Activated T-cell treated with anti-CD3 and anti-CD28 coated beads, Interleukin-2, amount 50 U/mL, for 4 hours (primary cell): Measurements from ENCODE around the gene PAX7. TPM values are rescaled to one million over a fixed set of nuclear protein-coding genes. Genes with fewer than 3 reads are reported as not detected.
A peak's percentile ranks its signal among the peaks of the same experiment; 100 is the strongest.
"Not testable (repeated sequence)": the region's sequence is repeated elsewhere in the genome, so short reads cannot be mapped to it uniquely, and the experiment has no call there.

Experiments
- ATAC-seq, 2 donors: fragments of 200-7000 bp; cut with Tn5 transposase; one replicate each; pipeline ENCODE4 v1.10.0; 2021
- DNase-seq: peaks from one replicate; pipeline ENCODE4 v3.0.0-alpha.2; 2020
- H3K27me3 Mint-ChIP-seq: one replicate; pipeline ENCODE4 v1.8.0; 2021; ENCODE audit warnings: low read depth, mixed read lengths
- H3K36me3 Mint-ChIP-seq: one replicate; pipeline ENCODE4 v1.8.0; 2022; ENCODE audit warnings: mixed read lengths; ENCODE audit not compliant: insufficient read depth
- H3K4me1 Mint-ChIP-seq: one replicate; pipeline ENCODE4 v1.8.0; 2021; ENCODE audit warnings: low read depth, mixed read lengths
- H3K4me3 Mint-ChIP-seq: one replicate; pipeline ENCODE4 v1.8.0; 2021; ENCODE audit warnings: mild to moderate bottlenecking, moderate library complexity, mixed read lengths
- H3K9me3 Mint-ChIP-seq: one replicate; pipeline ENCODE4 v1.8.0; 2021; ENCODE audit warnings: mixed read lengths
- total RNA-seq, 3 donors: library from RNA; stranded (reverse); gene quantifications; one replicate each; pipeline ENCODE4 v1.2.1, GENCODE V29; 2021

PAX7 gene
- total RNA-seq, 3 donors from 2014 or later, result not detected

DNA sequence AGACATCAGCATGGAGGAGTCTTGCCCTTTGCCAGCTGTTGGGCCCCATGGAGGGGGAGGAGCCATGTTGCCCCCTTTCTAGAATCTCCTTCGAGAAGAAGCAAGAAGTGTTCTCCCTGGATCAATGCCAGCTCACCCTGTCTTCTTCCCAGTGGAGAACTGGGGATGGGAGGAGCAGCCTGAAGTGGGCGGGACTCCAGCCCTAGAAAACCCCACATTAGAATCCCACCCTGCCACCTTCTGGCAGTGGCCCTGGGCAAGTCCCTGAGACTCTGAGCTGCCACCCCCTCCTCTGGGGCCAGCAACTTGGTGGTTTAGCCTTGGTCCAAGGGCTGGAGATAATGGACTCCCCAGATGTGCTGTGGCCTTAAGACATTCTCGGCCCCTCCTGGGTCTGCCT lies 51.7 kb downstream of the PAX7 start:
- ATAC-seq (no peak), DNase-seq (no peak)
- Mint-ChIP-seq H3K9me3 (no peaks in the 10 kb centered on the region), H3K27me3 (peaks cover 30% of the 10 kb centered on the region), H3K36me3 (no peaks in the 10 kb centered on the region), H3K4me3 (no peak overlapping the region), H3K4me1 (no peaks in the 10 kb centered on the region)

GRCh38 chr1:18684303-18684702 lies 53.7 kb downstream of the PAX7 start:
- H3K4me3 Mint-ChIP-seq, result no peak overlapping the region
- ATAC-seq, result no peak
- H3K4me1 Mint-ChIP-seq, result no peaks in the 10 kb centered on the region
- no peak for DNase-seq
- no peaks in the 10 kb centered on the region for H3K36me3 Mint-ChIP-seq
- H3K27me3 Mint-ChIP-seq, result peaks cover 26% of the 10 kb centered on the region
- H3K9me3 Mint-ChIP-seq, result no peaks in the 10 kb centered on the region

DNA sequence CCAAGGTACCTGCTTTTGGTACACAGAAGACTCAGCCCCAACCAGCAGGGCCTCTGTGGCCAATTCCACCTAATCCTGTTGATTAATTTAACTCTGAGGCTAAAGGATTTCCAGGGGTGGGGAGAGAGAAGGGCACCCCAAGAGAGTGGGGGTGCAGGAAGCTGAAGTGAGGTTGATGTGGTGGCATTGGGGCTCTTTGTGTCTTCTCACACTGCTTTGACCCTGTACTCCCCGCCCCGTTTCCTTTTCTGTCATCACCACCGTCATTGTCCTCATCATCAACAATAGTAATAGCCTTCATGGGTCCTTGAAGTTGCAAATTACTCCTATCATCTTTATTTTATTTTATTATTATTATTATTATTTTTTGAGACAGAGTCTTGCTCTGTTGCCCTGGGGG lies 55.9 kb downstream of the PAX7 start:
- Mint-ChIP-seq H3K9me3 (no peaks in the 10 kb centered on the region), H3K36me3 (no peaks in the 10 kb centered on the region), H3K4me3 (no peak overlapping the region), H3K27me3 (peaks cover 12% of the 10 kb centered on the region), H3K4me1 (no peaks in the 10 kb centered on the region)
- DNase-seq (no peak), ATAC-seq (no peak)

DNA sequence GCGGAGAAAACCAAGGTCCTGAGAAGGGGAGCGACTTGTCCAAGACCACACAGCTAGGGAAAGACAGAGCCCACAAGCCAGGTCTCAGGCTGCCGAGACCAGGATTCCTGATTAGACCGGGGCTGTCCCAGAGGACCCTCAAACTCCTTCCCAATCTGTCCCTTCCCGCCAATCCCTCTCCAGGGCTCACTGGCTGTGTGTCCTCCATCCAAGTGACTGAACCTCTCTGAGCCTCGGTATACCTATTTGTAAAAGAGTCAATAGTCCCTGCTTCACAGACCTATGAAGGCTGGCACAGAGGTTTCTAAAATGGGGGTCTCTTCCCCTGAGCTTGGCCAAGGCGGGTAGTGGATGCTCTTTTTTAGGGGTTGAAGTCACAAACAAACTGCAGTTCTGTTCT lies 56.6 kb downstream of the PAX7 start:
- H3K27me3 Mint-ChIP-seq, result peaks cover 19% of the 10 kb centered on the region
- H3K9me3 Mint-ChIP-seq, result no peaks in the 10 kb centered on the region
- no peaks in the 10 kb centered on the region for H3K4me1 Mint-ChIP-seq
- ATAC-seq, result no peak
- H3K36me3 Mint-ChIP-seq, result no peaks in the 10 kb centered on the region
- no peak overlapping the region for H3K4me3 Mint-ChIP-seq
- DNase-seq, result no peak

GRCh38 chr1:18691648-18692047 lies 61.0 kb downstream of the PAX7 start:
- DNase-seq, result no peak
- H3K36me3 Mint-ChIP-seq, result no peaks in the 10 kb centered on the region
- no peak overlapping the region for H3K4me3 Mint-ChIP-seq
- no peaks in the 10 kb centered on the region for H3K4me1 Mint-ChIP-seq
- H3K27me3 Mint-ChIP-seq, result peaks cover 37% of the 10 kb centered on the region
- no peak for ATAC-seq
- no peaks in the 10 kb centered on the region for H3K9me3 Mint-ChIP-seq

DNA sequence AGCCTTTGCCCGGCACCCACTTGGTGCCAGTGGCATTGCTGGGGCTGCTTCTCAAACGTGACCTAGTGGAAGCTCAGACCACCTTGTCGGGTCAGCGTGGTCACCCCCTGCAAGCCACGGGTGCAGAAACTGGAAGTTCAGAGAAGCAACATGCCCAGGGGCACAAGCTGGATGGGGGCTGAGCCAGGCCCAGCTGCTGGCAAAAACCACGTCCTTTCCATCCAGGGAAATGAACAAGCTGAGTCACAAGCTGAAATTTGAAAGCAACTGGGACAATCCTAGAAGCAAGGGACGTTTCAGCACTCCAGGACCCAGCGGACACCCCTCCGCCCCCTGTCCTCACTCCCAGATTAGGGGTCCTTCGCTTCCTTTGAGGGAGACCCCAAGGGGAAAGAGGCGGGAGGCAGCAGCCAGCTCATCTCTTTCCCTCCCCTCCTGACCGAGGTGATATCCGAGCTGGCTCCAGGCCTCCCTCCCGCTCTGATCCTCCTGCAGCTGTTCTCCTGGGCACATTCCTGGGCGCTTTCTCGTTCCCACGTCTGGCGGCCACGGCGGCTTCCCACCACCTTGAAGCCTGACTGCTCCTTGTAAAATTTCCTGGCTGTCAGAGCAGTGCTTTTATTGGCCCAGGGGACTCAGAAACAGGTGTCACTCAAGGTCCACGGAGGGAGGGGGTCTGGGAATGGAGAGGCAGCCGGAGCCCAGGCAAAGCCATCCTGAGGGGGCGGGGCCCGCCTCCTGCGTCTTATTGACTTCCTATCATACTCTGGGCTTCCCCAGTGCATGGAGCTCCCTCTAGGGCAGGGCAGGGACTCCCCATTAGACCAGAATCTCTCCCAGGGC lies 62.8 kb downstream of the PAX7 start:
- Mint-ChIP-seq H3K4me1 (no peaks in the 10 kb centered on the region), H3K36me3 (no peaks in the 10 kb centered on the region), H3K9me3 (no peaks in the 10 kb centered on the region), H3K4me3 (no peak overlapping the region), H3K27me3 (peaks cover 46% of the 10 kb centered on the region)
- DNase-seq, result no peak
- no peak for ATAC-seq

DNA sequence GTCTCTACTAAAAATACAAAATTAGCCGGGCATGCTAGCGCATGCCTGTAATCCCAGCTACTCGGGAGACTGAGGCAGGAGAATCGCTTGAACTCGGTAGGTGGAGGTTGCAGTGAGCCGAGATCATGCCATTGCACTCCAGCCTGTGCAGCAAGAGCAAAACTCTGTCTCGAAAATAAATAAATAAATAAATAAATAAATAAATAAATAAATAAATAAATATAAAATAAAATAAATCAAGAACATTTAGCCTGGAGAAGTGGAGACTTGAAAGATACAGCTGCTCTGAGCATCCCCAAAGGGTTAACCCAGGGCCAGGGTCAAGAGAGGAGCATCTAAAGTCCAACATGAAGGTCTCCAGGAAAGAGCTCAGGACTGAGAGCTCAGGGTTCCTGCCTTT lies 63.6 kb downstream of the PAX7 start:
- H3K36me3 Mint-ChIP-seq, H3K9me3 Mint-ChIP-seq, DNase-seq, H3K4me3 Mint-ChIP-seq, H3K4me1 Mint-ChIP-seq, ATAC-seq: not testable (repeated sequence)
- peaks cover 49% of the 10 kb centered on the region for H3K27me3 Mint-ChIP-seq

DNA sequence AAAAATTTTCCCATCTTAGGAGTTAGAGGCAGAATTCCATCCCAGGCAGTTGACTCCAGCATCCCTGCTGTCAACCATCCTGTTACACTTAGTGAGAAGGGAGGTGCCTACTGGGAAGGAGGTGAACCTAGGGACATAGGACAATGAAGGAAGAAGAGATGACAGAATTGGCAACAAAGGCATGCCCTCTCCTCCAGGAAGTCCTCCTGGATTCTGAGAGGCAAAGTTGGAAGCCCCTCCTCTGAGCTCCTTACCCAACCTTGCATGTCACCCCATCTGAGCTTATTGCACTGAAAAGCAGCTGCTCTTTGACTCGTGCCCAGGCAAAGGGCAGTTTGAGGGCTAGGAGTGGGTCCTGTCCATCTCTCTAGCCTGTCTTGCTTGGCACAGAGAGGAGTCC lies 66.9 kb downstream of the PAX7 start:
- Mint-ChIP-seq H3K36me3 (no peaks in the 10 kb centered on the region), H3K27me3 (peaks cover 52% of the 10 kb centered on the region), H3K4me1 (no peaks in the 10 kb centered on the region), H3K4me3 (no peak overlapping the region), H3K9me3 (no peaks in the 10 kb centered on the region)
- ATAC-seq (no peak), DNase-seq (no peak)

DNA sequence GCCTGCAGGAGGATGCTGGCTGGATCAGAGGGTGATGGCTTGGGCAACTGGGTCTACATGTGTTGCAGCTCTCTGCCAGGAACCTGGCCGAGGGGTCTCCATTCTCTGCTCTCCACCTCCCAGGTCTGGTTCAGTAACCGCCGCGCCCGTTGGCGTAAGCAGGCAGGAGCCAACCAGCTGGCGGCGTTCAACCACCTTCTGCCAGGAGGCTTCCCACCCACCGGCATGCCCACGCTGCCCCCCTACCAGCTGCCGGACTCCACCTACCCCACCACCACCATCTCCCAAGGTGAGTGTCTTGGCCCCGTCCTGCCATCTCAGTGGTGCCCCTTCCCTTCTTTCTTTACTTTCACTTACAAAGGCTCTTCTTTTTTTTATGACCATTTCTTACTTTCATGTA lies 69.9 kb downstream of the PAX7 start:
- H3K4me3 Mint-ChIP-seq, result no peak overlapping the region
- no peaks in the 10 kb centered on the region for H3K9me3 Mint-ChIP-seq
- DNase-seq (no peak), ATAC-seq (no peak)
- no peaks in the 10 kb centered on the region for H3K4me1 Mint-ChIP-seq
- peaks cover 48% of the 10 kb centered on the region for H3K27me3 Mint-ChIP-seq
- H3K36me3 Mint-ChIP-seq, result no peaks in the 10 kb centered on the region

DNA sequence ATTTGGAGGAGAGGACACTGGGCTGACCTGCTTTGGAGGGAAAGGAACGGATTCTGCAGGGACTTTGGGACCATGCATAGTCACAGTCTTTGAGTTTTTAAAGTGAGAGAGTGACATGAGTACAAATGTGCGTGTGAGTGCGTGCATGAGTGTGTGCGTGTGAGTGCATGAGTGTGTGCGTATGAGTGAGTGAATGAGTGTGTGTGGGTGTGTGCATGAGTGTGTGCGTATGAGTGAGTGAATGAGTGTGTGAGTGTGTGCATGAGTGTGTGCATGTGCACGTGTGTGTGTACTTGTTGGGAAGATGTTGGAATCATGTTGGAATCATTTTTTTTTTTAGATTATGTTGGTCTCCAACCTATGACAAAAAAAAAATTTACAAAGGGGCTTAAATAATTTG lies 70.5 kb downstream of the PAX7 start:
- H3K36me3 Mint-ChIP-seq, result no peaks in the 10 kb centered on the region
- no peak overlapping the region for H3K4me3 Mint-ChIP-seq
- ATAC-seq (no peak), DNase-seq (no peak)
- no peaks in the 10 kb centered on the region for H3K4me1 Mint-ChIP-seq
- no peaks in the 10 kb centered on the region for H3K9me3 Mint-ChIP-seq
- peaks cover 48% of the 10 kb centered on the region for H3K27me3 Mint-ChIP-seq

- Mint-ChIP-seq H3K9me3 (no peaks in the 10 kb centered on the region), H3K4me3 (no peak overlapping the region), H3K36me3 (no peaks in the 10 kb centered on the region), H3K4me1 (no peaks in the 10 kb centered on the region), H3K27me3 (peaks cover 45% of the 10 kb centered on the region)
- no peak for DNase-seq
- no peak for ATAC-seq
These were observed 72.5 kb downstream of the PAX7 start for GRCh38 chr1:18703041-18703621.

GRCh38 chr1:18705811-18706210 lies 75.2 kb downstream of the PAX7 start:
- Mint-ChIP-seq H3K9me3 (no peaks in the 10 kb centered on the region), H3K4me3 (no peak overlapping the region), H3K4me1 (no peaks in the 10 kb centered on the region), H3K36me3 (no peaks in the 10 kb centered on the region), H3K27me3 (peaks cover 41% of the 10 kb centered on the region)
- DNase-seq, result no peak
- ATAC-seq, result no peak

DNA sequence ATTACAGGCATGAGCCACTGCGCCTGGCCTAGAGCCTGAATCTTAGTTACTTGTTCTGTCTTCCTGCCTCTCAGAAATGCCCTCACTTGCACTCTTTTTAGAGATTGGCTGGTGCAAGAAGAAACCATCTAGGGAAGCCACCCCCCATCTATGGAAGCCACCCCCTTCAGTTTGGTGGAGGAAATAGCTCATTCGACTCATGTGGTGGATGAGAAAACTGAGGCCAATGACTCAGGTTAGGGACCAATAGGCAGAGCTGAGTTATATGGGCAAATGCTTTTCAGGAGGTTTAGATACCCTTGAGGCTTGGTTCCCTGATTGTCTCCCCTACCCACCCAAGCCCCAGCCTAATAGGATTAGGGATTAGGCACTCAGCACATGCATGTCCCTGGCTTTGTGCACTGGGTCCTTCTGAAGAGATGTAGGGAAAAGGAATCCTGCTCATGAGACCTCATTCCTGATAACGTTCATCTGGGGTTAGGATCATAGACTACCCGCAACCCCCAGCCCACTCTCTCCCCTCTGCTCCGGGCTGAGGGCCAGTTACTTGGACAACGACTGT lies 77.1 kb downstream of the PAX7 start:
- Mint-ChIP-seq H3K4me1 (no peaks in the 10 kb centered on the region), H3K36me3 (no peaks in the 10 kb centered on the region), H3K27me3 (peaks cover 47% of the 10 kb centered on the region), H3K9me3 (no peaks in the 10 kb centered on the region), H3K4me3 (no peak overlapping the region)
- DNase-seq, result no peak
- peak in 1 of 2 donors; percentile 28 for ATAC-seq

DNA sequence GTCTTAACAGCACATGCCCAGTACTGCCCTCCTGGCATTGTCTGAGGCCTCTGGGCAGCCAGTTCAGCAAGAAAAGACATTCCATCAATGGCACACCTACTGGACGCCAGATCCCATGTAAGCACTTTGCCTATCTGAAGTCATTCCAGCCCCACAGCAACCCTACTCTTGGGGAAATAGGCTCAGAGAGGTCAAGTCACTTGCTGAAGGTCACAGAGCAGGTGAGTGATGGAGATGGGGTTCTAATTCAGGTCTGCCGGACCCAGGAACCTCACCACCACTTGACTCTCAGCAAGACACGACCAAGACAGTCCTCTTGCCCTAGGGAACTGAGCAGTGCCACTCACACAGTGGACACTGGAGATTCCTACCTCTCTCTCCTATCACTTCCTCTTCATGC lies 79.4 kb downstream of the PAX7 start:
- no peak overlapping the region for H3K4me3 Mint-ChIP-seq
- H3K4me1 Mint-ChIP-seq, result no peaks in the 10 kb centered on the region
- peaks cover 44% of the 10 kb centered on the region for H3K27me3 Mint-ChIP-seq
- no peaks in the 10 kb centered on the region for H3K9me3 Mint-ChIP-seq
- no peaks in the 10 kb centered on the region for H3K36me3 Mint-ChIP-seq
- ATAC-seq, result no peak
- DNase-seq, result no peak

DNA sequence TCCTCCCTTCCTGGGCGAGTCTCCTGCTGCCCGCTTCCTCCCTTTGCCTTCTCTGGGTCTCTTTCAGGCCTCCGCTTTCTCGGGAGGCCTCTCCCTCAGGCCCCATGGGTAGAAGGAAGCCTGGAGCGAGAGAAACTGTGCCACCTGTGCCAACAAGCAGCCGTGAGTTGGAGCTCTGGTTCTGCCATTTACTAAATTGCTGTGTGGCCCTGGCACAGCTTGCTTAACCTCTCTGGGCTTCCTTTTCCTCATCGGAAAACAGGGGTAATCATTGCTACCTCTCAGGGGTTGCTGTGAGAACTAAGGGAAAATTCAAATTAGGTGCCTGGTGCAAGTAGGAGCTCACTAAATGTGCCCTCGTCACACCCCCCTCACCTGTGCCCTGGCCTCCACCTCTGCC lies 80.4 kb downstream of the PAX7 start:
- DNase-seq (no peak), ATAC-seq (no peak)
- Mint-ChIP-seq H3K36me3 (no peaks in the 10 kb centered on the region), H3K27me3 (peaks cover 47% of the 10 kb centered on the region), H3K4me3 (no peak overlapping the region), H3K9me3 (no peaks in the 10 kb centered on the region), H3K4me1 (no peaks in the 10 kb centered on the region)
